WTC11 (cell line): ENCODE data around the gene UFSP2. TPM values are rescaled to one million over a fixed set of nuclear protein-coding genes. Genes with fewer than 3 reads are reported as not detected.

Source experiments
- CREM ChIP-seq: sonication (generic); formaldehyde crosslinking; IDR thresholded peaks from 2 replicates; pipeline ENCODE4 v1.8.1; 2022; ENCODE audit warnings: mild to moderate bottlenecking, missing genetic modification reagents, moderate library complexity
- ESRRA ChIP-seq: sonication (generic); formaldehyde crosslinking; IDR thresholded peaks from 2 replicates; pipeline ENCODE4 v1.8.1; 2022; ENCODE audit warnings: mild to moderate bottlenecking, missing genetic modification reagents, borderline replicate concordance
- ETV6 ChIP-seq: sonication (generic); formaldehyde crosslinking; IDR thresholded peaks from 2 replicates; pipeline ENCODE4 v1.8.1; 2022; ENCODE audit warnings: mild to moderate bottlenecking, missing genetic modification reagents
- FOXP1 ChIP-seq: sonication (generic); formaldehyde crosslinking; IDR thresholded peaks from 2 replicates; pipeline ENCODE4 v1.8.0; 2022; ENCODE audit warnings: missing genetic modification reagents, mild to moderate bottlenecking, moderate library complexity, borderline replicate concordance
- IRF2 ChIP-seq: sonication (generic); formaldehyde crosslinking; IDR thresholded peaks from 2 replicates; pipeline ENCODE4 v1.8.0; 2022; ENCODE audit warnings: low read depth, missing genetic modification reagents, borderline replicate concordance
- JUN ChIP-seq: sonication (generic); formaldehyde crosslinking; IDR thresholded peaks from 2 replicates; pipeline ENCODE4 v1.8.0; 2023; ENCODE audit warnings: mild to moderate bottlenecking, missing genetic modification reagents
- KAT7 ChIP-seq: sonication (generic); formaldehyde crosslinking; IDR thresholded peaks from 2 replicates; pipeline ENCODE4 v1.8.1; 2023; ENCODE audit warnings: missing genetic modification reagents, mild to moderate bottlenecking, borderline replicate concordance
- NFYB ChIP-seq: sonication (generic); formaldehyde crosslinking; conservative IDR thresholded peaks from 2 replicates; pipeline ENCODE4 v1.8.0; 2022; ENCODE audit warnings: low read depth, missing genetic modification reagents
- SMAD3 ChIP-seq: sonication (generic); formaldehyde crosslinking; IDR thresholded peaks from 2 replicates; pipeline ENCODE4 v1.8.0; 2022; ENCODE audit warnings: missing genetic modification reagents, mild to moderate bottlenecking, borderline replicate concordance
- SMAD4 ChIP-seq: sonication (generic); formaldehyde crosslinking; IDR thresholded peaks from 2 replicates; pipeline ENCODE4 v1.8.0; 2022; ENCODE audit warnings: mild to moderate bottlenecking, missing genetic modification reagents
- TCF7 ChIP-seq: sonication (generic); formaldehyde crosslinking; IDR thresholded peaks from 2 replicates; pipeline ENCODE4 v1.8.0; 2022; ENCODE audit warnings: mild to moderate bottlenecking, low read depth, missing genetic modification reagents, moderate library complexity
- TP53 ChIP-seq: sonication (generic); formaldehyde crosslinking; IDR thresholded peaks from 2 replicates; pipeline ENCODE4 v1.8.1; 2023; ENCODE audit warnings: mild to moderate bottlenecking, missing genetic modification reagents
- ZNF121 ChIP-seq: sonication (generic); formaldehyde crosslinking; IDR thresholded peaks from 2 replicates; pipeline ENCODE4 v1.8.0; 2023; ENCODE audit warnings: missing genetic modification reagents
- ZNF219 ChIP-seq: sonication (generic); formaldehyde crosslinking; IDR thresholded peaks from 2 replicates; pipeline ENCODE4 v1.8.0; 2023; ENCODE audit warnings: missing genetic modification reagents, mild to moderate bottlenecking, borderline replicate concordance
- ZNF232 ChIP-seq: sonication (generic); formaldehyde crosslinking; IDR thresholded peaks from 2 replicates; pipeline ENCODE4 v1.8.0; 2022; ENCODE audit warnings: mild to moderate bottlenecking, missing genetic modification reagents
- ZNF317 ChIP-seq: sonication (generic); formaldehyde crosslinking; IDR thresholded peaks from 2 replicates; pipeline ENCODE4 v1.8.1; 2023; ENCODE audit warnings: low read depth, mild to moderate bottlenecking, moderate library complexity, missing genetic modification reagents, borderline replicate concordance
- ZNF416 ChIP-seq: fragments of 250-450 bp; sonication (Bioruptor Pico); IDR thresholded peaks from 2 replicates; pipeline ENCODE4 v1.9.0; 2021; ENCODE audit warnings: mild to moderate bottlenecking, inconsistent platforms
- ZNF423 ChIP-seq: fragments of 250-450 bp; sonication (Bioruptor Pico); IDR thresholded peaks from 2 replicates; pipeline ENCODE4 v2.1.2; 2022; ENCODE audit warnings: mild to moderate bottlenecking, moderate library complexity
- ZNF671 ChIP-seq: fragments of 250-450 bp; sonication (Bioruptor Pico); IDR thresholded peaks from 2 replicates; pipeline ENCODE4 v1.8.0; 2021; ENCODE audit warnings: mild to moderate bottlenecking
- total RNA-seq: library from RNA; stranded (reverse); gene quantifications from 3 replicates; pipeline ENCODE4 v1.2.3, GENCODE V29; 2021
- TF ChIP-seq, protein P1 (sequence below): sonication (generic); formaldehyde crosslinking; IDR thresholded peaks from 2 replicates; pipeline ENCODE4 v1.8.1; 2023; ENCODE audit warnings: mild to moderate bottlenecking, missing genetic modification reagents
- TF ChIP-seq, protein P2 (sequence below): fragments of 250-450 bp; sonication (Bioruptor Pico); IDR thresholded peaks from 2 replicates; pipeline ENCODE4 v1.9.0; 2021; ENCODE audit warnings: mild to moderate bottlenecking, borderline replicate concordance
- TF ChIP-seq, protein P3 (sequence below): sonication (generic); formaldehyde crosslinking; IDR thresholded peaks from 2 replicates; pipeline ENCODE4 v1.8.1; 2022; ENCODE audit warnings: low read depth, mild to moderate bottlenecking, moderate library complexity, missing genetic modification reagents, borderline replicate concordance
- TF ChIP-seq, protein P4 (sequence below): sonication (generic); formaldehyde crosslinking; IDR thresholded peaks from 2 replicates; pipeline ENCODE4 v1.8.0; 2022; ENCODE audit warnings: mild to moderate bottlenecking, missing genetic modification reagents
- TF ChIP-seq, protein P5 (sequence below): sonication (generic); formaldehyde crosslinking; IDR thresholded peaks from 2 replicates; pipeline ENCODE4 v1.8.1; 2023; ENCODE audit warnings: mild to moderate bottlenecking, moderate library complexity, missing genetic modification reagents
- TF ChIP-seq, protein P6 (sequence below): sonication (generic); formaldehyde crosslinking; IDR thresholded peaks from 2 replicates; pipeline ENCODE4 v1.8.0; 2022; ENCODE audit warnings: missing genetic modification reagents

Gene UFSP2
- total RNA-seq, 1 experiment from 2014 or later, result 30.8 TPM

DNA sequence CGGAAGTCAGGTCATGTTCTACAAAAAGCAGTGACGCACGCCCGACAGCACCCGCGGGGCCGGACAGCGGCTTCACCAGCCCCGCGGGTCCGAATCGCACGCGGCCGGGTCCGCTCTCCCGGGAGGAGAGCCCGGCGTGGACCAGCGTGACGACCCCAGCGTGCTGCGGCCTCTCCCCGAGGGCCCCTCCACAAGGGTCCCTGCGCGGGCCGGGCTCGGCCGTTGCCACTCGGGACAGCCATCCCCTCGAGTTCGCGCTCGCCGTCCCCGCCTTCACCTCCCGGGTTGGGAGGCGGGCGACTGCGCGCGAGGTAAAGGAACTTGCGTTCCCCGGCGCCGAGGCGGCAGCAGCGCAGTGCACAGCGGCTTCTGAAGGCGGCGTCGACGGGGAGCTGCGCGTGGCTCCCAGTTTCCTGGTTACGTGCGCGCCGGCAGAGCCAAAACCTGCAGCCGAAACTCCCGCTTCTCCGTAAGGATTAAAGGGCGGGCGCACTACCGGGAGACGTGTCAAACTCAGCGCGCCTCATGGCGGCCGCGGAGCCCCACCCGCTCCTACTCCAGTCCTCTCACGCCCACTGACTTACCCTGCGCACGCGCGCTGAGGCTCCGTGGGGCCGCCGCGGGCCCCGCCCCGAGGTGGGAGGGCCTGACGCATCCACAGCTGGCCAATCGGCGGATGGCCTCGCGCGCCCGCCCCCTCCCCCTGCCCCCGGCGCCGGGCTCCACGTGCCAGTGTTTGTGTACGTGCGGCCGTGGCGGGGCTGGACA lies 29.6 kb downstream of the UFSP2 start (continued):
- TF ChIP-seq ZNF219 (CRISPR knock-in tag) (peak; percentile 59; the same call in 1 of the 2 replicates), IRF2 (CRISPR knock-in tag) (no peak), TP53 (CRISPR knock-in tag) (peak; percentile 73; the same call in 1 of the 2 replicates), KAT7 (CRISPR knock-in tag) (no peak), ZNF423 (no peak), ESRRA (CRISPR knock-in tag) (no peak; the same call in 1 of the 2 replicates), ZNF671 (CRISPR knock-in tag) (no peak), TCF7 (0 out of 2 replicates have a peak, but pooled peaks have one; percentile 59), JUN (no peak), SMAD3 (CRISPR knock-in tag) (peak; percentile 68), FOXP1 (CRISPR knock-in tag) (peak; percentile 79), NFYB (CRISPR knock-in tag) (no peak), ZNF416 (CRISPR knock-in tag) (peak; percentile 38), ZNF317 (CRISPR knock-in tag) (no peak), SMAD4 (no peak), CREM (CRISPR knock-in tag) (peak; percentile 85), ZNF232 (CRISPR knock-in tag) (peak; percentile 22; the same call in 1 of the 2 replicates), ZNF121 (no peak), ETV6 (peak; percentile 69)
- TF ChIP-seq, protein P1, sequence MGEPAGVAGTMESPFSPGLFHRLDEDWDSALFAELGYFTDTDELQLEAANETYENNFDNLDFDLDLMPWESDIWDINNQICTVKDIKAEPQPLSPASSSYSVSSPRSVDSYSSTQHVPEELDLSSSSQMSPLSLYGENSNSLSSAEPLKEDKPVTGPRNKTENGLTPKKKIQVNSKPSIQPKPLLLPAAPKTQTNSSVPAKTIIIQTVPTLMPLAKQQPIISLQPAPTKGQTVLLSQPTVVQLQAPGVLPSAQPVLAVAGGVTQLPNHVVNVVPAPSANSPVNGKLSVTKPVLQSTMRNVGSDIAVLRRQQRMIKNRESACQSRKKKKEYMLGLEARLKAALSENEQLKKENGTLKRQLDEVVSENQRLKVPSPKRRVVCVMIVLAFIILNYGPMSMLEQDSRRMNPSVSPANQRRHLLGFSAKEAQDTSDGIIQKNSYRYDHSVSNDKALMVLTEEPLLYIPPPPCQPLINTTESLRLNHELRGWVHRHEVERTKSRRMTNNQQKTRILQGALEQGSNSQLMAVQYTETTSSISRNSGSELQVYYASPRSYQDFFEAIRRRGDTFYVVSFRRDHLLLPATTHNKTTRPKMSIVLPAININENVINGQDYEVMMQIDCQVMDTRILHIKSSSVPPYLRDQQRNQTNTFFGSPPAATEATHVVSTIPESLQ, result no peak
- TF ChIP-seq, protein P2, sequence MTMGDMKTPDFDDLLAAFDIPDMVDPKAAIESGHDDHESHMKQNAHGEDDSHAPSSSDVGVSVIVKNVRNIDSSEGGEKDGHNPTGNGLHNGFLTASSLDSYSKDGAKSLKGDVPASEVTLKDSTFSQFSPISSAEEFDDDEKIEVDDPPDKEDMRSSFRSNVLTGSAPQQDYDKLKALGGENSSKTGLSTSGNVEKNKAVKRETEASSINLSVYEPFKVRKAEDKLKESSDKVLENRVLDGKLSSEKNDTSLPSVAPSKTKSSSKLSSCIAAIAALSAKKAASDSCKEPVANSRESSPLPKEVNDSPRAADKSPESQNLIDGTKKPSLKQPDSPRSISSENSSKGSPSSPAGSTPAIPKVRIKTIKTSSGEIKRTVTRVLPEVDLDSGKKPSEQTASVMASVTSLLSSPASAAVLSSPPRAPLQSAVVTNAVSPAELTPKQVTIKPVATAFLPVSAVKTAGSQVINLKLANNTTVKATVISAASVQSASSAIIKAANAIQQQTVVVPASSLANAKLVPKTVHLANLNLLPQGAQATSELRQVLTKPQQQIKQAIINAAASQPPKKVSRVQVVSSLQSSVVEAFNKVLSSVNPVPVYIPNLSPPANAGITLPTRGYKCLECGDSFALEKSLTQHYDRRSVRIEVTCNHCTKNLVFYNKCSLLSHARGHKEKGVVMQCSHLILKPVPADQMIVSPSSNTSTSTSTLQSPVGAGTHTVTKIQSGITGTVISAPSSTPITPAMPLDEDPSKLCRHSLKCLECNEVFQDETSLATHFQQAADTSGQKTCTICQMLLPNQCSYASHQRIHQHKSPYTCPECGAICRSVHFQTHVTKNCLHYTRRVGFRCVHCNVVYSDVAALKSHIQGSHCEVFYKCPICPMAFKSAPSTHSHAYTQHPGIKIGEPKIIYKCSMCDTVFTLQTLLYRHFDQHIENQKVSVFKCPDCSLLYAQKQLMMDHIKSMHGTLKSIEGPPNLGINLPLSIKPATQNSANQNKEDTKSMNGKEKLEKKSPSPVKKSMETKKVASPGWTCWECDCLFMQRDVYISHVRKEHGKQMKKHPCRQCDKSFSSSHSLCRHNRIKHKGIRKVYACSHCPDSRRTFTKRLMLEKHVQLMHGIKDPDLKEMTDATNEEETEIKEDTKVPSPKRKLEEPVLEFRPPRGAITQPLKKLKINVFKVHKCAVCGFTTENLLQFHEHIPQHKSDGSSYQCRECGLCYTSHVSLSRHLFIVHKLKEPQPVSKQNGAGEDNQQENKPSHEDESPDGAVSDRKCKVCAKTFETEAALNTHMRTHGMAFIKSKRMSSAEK (CRISPR knock-in tag), result no peak
- TF ChIP-seq, protein P3, sequence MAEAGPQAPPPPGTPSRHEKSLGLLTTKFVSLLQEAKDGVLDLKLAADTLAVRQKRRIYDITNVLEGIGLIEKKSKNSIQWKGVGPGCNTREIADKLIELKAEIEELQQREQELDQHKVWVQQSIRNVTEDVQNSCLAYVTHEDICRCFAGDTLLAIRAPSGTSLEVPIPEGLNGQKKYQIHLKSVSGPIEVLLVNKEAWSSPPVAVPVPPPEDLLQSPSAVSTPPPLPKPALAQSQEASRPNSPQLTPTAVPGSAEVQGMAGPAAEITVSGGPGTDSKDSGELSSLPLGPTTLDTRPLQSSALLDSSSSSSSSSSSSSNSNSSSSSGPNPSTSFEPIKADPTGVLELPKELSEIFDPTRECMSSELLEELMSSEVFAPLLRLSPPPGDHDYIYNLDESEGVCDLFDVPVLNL, result no peak
- TF ChIP-seq, protein P4, sequence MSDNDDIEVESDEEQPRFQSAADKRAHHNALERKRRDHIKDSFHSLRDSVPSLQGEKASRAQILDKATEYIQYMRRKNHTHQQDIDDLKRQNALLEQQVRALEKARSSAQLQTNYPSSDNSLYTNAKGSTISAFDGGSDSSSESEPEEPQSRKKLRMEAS (CRISPR knock-in tag), result peak; percentile 98
- TF ChIP-seq, protein P5, sequence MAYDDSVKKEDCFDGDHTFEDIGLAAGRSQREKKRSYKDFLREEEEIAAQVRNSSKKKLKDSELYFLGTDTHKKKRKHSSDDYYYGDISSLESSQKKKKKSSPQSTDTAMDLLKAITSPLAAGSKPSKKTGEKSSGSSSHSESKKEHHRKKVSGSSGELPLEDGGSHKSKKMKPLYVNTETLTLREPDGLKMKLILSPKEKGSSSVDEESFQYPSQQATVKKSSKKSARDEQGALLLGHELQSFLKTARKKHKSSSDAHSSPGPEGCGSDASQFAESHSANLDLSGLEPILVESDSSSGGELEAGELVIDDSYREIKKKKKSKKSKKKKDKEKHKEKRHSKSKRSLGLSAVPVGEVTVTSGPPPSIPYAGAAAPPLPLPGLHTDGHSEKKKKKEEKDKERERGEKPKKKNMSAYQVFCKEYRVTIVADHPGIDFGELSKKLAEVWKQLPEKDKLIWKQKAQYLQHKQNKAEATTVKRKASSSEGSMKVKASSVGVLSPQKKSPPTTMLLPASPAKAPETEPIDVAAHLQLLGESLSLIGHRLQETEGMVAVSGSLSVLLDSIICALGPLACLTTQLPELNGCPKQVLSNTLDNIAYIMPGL, result peak; percentile 90
- TF ChIP-seq, protein P6, sequence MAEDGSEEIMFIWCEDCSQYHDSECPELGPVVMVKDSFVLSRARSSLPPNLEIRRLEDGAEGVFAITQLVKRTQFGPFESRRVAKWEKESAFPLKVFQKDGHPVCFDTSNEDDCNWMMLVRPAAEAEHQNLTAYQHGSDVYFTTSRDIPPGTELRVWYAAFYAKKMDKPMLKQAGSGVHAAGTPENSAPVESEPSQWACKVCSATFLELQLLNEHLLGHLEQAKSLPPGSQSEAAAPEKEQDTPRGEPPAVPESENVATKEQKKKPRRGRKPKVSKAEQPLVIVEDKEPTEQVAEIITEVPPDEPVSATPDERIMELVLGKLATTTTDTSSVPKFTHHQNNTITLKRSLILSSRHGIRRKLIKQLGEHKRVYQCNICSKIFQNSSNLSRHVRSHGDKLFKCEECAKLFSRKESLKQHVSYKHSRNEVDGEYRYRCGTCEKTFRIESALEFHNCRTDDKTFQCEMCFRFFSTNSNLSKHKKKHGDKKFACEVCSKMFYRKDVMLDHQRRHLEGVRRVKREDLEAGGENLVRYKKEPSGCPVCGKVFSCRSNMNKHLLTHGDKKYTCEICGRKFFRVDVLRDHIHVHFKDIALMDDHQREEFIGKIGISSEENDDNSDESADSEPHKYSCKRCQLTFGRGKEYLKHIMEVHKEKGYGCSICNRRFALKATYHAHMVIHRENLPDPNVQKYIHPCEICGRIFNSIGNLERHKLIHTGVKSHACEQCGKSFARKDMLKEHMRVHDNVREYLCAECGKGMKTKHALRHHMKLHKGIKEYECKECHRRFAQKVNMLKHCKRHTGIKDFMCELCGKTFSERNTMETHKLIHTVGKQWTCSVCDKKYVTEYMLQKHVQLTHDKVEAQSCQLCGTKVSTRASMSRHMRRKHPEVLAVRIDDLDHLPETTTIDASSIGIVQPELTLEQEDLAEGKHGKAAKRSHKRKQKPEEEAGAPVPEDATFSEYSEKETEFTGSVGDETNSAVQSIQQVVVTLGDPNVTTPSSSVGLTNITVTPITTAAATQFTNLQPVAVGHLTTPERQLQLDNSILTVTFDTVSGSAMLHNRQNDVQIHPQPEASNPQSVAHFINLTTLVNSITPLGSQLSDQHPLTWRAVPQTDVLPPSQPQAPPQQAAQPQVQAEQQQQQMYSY (CRISPR knock-in tag), result peak; percentile 42; the same call in 1 of the 2 replicates
